ENCODE results near the gene NOS1AP. TPM values are rescaled to one million over a fixed set of nuclear protein-coding genes. Genes with fewer than 3 reads are reported as not detected.
"Not testable (repeated sequence)": the region's sequence is repeated elsewhere in the genome, so short reads cannot be mapped to it uniquely, and the experiment has no call there.

Gene NOS1AP
- total RNA-seq, 1 donor from 2014 or later = not detected

DNA sequence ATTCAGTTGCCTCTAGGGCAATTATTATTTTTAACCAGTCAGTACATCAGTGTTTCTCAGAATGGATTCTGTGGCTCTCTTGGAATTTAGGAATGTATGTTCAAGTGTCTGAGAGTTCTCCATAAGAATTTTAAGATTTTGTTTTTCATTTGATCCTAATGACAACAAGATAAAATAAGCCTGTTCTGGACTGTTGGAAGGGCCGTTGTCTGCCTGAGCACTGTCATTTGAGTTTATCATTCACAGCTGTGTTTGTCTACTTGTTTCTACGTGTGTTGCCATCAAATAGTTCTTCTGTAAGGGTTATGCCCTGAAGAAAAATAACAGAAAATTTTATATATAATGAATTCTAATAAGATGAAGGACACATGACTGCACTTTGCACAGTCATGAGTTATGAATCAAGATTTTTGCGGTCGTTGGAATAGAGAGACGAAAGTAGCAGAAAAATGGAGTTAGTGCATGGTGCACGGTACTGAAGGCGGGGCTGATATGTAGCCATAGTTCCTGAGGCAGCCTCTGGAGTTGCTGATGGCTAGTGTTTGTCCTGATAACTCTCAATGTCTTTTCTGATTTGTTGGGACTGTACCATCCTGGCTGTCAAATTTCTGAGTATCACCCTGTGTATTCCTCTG is 92.5 kb downstream of the NOS1AP start:
- intact Hi-C loops (cut with micrococcal nuclease) = no loop called here

GRCh38 chr1:162165528-162165927 is 96.0 kb downstream of the NOS1AP start:
- intact Hi-C loops (cut with micrococcal nuclease) = no loop called here

- intact Hi-C loops (cut with micrococcal nuclease) = no loop called here
Measured at GRCh38 chr1:162166917-162167615, 97.6 kb downstream of the NOS1AP start.

DNA sequence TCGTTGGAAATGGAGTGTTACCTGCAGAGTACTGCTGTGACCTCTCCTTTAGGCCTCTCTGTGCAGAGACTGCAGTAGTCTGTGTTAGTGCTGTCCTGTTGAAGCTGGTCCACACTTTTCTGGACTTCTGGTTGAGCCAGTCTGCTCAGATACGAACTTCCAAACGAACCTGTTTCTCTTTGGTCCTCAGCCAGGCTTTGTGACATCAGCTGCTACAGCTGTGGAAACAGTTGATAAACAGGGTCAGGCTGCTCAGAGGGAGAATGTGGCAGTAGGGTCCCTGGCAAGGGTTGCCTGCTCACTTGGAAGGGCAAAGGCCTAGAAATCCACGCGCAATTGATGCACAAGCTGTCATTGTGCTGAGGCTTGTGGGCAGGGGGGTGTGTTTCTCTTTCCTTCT is 98.8 kb downstream of the NOS1AP start:
- intact Hi-C loops (cut with micrococcal nuclease) = no loop called here

DNA sequence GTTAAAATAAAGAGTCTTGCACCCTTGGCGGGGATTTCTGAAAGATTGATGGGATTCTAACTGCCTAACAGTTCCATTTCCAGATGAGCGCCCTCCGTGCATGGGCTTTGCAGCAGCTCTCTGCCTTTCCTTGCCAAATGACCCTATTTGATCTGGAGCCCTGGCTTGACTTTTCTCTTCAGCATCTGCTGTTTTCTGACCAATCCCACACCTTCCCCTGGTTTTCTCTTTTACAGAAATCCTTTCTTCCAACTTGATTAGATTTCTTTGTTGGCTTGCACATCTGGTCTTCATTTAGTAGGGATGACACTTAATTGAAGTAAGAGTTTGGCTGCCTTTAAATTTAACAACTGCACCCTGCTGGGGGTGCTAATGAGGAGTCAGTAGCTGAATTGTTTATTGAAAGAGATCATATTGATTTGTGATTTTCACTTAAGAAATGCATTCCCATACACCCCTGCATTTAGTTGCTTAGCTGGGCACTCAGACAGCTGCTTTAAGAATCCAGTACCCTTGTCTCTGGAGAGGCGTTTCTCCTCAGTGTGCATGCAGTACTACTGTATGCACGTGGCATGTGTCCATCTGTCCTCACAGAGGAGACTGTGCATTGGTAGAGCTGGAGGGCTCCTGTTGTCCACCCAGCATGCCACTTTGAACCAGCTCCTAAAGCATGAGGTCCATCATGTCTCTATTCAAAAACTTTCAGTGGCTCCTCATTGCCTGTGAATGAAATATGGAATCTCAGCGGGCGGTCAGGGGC is 99.7 kb downstream of the NOS1AP start:
- intact Hi-C loops (cut with micrococcal nuclease) = no loop called here

GRCh38 chr1:162171111-162171510 is 101.6 kb downstream of the NOS1AP start:
- intact Hi-C loops (cut with micrococcal nuclease) = no loop called here

DNA sequence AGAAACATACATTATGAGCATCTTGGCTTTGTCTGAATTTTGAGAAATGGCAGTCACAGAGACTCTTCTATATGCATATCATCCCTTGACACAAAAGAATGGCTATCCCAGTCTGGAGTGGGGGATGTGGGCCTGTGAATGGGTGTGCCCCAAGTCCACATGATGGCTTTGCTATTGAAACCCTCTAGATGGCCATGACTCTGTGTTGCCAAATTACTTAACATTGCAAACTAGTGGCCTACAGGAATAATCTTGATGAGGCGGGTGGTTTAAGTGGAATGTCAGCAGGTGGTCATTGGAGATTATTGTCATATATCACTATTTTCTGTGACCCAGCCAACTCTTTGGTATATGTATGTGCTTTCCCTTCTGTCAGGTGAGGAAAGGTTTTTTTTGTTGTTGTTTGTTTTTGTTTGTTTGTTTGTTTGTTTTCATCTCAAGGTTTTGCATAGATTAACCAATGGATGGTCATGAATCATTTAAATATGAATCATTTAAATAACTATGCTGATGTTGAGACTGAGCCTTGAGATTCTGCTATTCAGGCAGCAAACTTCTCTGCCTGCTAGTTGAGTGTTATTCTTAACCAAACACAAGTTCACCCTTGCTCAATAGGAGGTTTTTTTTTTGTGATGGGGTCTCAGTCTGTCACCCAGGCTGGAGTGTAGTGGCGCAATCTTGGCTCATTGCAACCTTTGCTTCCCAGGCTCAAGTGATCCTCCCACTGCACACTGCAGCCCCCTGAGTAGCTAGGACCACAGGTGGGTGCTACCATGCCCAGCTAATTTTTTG is 103.0 kb downstream of the NOS1AP start:
- intact Hi-C loops (cut with micrococcal nuclease) = no loop called here

- intact Hi-C loops (cut with micrococcal nuclease) = not testable (repeated sequence)
Measured at GRCh38 chr1:162173607-162174006, 104.1 kb downstream of the NOS1AP start.

DNA sequence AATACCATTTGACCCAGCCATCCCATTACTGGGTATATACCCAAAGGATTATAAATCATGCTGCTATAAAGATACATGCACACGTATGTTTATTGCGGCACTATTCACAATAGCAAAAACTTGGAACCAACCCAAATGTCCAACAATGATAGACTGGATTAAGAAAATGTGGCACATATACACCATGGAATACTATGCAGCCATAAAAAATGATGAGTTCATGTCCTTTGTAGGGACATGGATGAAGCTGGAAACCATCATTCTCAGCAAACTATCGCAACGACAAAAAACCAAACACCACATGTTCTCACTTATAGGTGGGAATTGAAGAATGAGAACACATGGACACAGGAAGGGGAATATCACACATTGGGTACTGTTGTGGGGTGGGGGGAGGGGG is 104.5 kb downstream of the NOS1AP start:
- intact Hi-C loops (cut with micrococcal nuclease) = not testable (repeated sequence)

DNA sequence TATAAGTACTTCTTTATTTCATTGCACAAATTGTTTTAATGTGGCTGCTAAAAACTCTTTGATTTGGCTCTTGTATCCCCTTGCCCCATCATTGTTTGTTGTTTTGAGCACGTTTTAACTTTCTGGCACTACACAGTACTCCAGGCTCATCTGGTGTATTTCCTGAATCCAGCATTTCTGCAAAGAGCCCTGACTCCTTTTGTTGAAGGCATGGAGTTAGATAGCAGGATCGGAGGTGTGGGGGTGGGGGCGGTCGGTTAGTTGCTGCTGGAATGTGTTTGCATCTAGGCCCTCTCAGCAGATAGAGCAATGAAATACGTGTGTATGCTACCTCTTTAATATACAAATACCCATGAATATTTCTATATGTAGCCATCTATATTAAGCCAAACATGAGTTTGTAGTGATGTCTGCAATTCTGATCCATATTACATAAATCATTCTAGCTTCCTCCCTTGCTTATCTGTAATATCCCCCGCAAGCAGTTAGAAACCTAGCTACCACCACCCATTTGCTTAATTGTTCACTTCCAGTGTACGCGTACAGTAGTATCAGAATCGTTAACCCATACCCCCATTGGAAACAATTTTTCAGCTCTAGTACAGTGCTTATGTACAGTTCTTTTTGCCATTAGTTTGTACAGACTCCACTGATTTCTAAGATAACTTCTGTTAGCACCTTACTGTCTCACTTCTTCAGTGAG is 106.0 kb downstream of the NOS1AP start:
- intact Hi-C loops (cut with micrococcal nuclease) = no loop called here

- intact Hi-C loops (cut with micrococcal nuclease) = no loop called here
Measured at GRCh38 chr1:162177126-162177525, 107.6 kb downstream of the NOS1AP start.

GRCh38 chr1:162178432-162178831 is 108.9 kb downstream of the NOS1AP start:
- intact Hi-C loops (cut with micrococcal nuclease) = no loop called here

DNA sequence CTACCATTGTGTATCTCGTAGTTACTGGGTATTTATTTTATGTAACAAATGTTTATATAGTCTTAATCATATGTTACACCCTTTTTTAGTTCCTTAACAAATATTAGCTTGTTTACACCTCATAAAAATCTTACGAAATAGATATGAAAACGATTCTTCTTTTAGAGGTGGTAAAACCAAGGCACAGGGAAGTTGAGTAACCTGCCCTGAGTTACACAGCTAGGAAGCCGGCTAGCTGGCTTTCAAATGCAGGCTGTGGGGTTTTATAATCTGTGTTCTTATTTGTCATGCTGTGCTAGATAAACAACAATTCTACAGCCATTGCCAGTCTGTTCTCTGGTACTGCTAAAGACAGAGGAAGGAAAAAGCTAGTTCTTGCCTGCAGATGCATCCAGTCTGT is 109.6 kb downstream of the NOS1AP start:
- intact Hi-C loops (cut with micrococcal nuclease) = no loop called here

- intact Hi-C loops (cut with micrococcal nuclease) = no loop called here
Measured at GRCh38 chr1:162180813-162181212, 111.3 kb downstream of the NOS1AP start.

DNA sequence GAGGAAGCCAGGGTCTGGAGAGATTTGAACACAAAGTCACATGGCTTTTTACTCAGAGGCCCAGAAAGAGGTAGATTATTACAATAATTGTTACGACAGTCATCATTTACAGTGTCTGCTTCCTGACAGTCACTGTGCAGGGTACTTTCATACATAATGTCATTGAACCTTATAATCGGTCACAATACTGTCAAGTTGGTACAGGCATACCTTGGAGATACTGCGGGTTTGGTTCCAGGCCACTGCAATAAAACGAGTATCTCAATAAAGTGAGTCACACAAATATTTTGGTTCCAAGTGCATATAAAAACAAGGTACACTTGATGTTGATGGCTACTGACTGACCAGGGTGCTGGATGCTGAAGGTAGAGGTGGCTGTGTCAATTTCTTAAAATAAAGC is 112.6 kb downstream of the NOS1AP start:
- intact Hi-C loops (cut with micrococcal nuclease) = no loop called here

DNA sequence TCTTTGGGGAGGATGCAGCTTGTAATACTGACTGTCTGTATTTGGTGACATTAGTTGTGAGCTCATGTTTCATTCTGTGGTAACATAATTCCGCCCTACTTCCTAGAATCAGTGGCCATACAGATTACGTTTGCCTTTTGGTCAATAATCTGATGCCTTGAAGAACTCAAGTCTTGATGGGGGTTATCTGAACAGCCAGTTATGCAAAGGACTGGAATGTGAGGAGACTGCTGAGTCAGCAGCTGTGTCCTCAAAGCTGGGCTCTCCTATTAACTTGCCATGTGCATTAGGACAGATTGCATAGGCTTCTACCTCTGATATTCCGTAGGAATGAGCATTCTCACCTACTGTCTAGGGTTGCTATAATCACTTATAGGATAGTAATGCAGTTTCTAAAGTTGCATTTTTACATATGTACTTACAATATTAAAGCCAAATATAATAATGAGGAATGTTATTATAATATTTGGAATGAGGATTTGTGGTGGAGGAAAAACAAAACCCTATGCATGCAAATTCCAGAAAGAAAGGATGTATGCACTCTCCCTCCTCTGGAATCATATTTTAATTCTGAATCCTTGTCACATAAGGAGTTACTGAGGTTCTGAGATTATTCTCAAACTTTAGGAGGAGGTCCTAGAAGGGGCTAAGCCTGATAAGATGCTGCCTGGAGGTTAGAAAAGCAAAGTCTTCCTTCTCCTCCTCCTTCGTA is 116.0 kb downstream of the NOS1AP start:
- intact Hi-C loops (cut with micrococcal nuclease) = no loop called here

GRCh38 chr1:162186026-162186374 is 116.5 kb downstream of the NOS1AP start:
- intact Hi-C loops (cut with micrococcal nuclease) = no loop called here

- intact Hi-C loops (cut with micrococcal nuclease) = no loop called here
Measured at GRCh38 chr1:162186406-162186805, 116.9 kb downstream of the NOS1AP start.

- intact Hi-C loops (cut with micrococcal nuclease) = no loop called here
Measured at GRCh38 chr1:162187687-162188276, 118.3 kb downstream of the NOS1AP start.

GRCh38 chr1:162189345-162189744 is 119.9 kb downstream of the NOS1AP start:
- intact Hi-C loops (cut with micrococcal nuclease) = no loop called here

Measured in T-helper 2 cell treated with Interferon-gamma antibody and Interleukin-4, amounts not matched to agents 100 ng/mL and 5 ng/mL, for 36 hours (primary cell).